Esophagus muscularis mucosa (tissue), 4 donors: ENCODE measurements around the gene ZBTB11. TPM values are rescaled to one million over a fixed set of nuclear protein-coding genes. Genes with fewer than 3 reads are reported as not detected.
"Not testable (repeated sequence)": the region's sequence is repeated elsewhere in the genome, so short reads cannot be mapped to it uniquely, and the experiment has no call there.

Experiments
- DNase-seq: peaks from one replicate; pipeline ENCODE4 v3.0.0-alpha.2; 2017; ENCODE audit errors: extremely low spot score
- H3K27ac ChIP-seq, 4 donors: fragments of 200-600 bp; sonication (generic); replicated peaks in 1 of 4; 1 replicate in 3 of 4; 2 replicates in 1 of 4; pipeline ENCODE4 v1.5.1; 2016 to 2019; ENCODE audit warnings: mild to moderate bottlenecking in 1 of 4
- H3K27me3 ChIP-seq, 4 donors: fragments of 200-600 bp; sonication (generic); one replicate each; pipeline versions ENCODE4 v1.5.1 to v1.6.0; 2016 to 2019
- H3K36me3 ChIP-seq, 4 donors: fragments of 200-600 bp; sonication (generic); one replicate each; pipeline ENCODE4 v1.5.1; 2016 to 2019
- H3K4me1 ChIP-seq, 4 donors: fragments of 200-600 bp; sonication (generic); one replicate each; pipeline ENCODE4 v1.5.1; 2016 to 2019
- H3K4me3 ChIP-seq, 4 donors: fragments of 200-600 bp; sonication (generic); 1 replicate in 2 of 4; 2 replicates in 2 of 4; pipeline ENCODE4 v1.5.1; 2016 to 2019; ENCODE audit warnings: mild to moderate bottlenecking in 4 of 4, moderate library complexity in 1 of 4
- H3K9me3 ChIP-seq, 4 donors: fragments of 200-600 bp; sonication (generic); 1 replicate in 3 of 4; 2 replicates in 1 of 4; pipeline ENCODE4 v1.5.1; 2016 to 2019
- EP300 ChIP-seq: sonication (generic); formaldehyde crosslinking; IDR thresholded peaks from one replicate; pipeline ENCODE4 v1.6.1; 2017; ENCODE audit warnings: antibody characterized with exemption
- POLR2A ChIP-seq: fragments of 450-650 bp; IDR thresholded peaks from one replicate; pipeline ENCODE4 v1.6.1; 2017; ENCODE audit warnings: antibody characterized with exemption, moderate library complexity, mild to moderate bottlenecking, low read depth
- POLR2AphosphoS5 ChIP-seq, 2 donors: sonication (generic); formaldehyde crosslinking; IDR thresholded peaks; one replicate each; pipeline ENCODE4 v1.6.1; 2017; ENCODE audit warnings: antibody characterized with exemption in 2 of 2
- WGBS: methylation state at CpG from one replicate; pipeline ENCODE4 v1.1.5; 2018; 5-methylcytosine and 5-hydroxymethylcytosine counted together
- intact Hi-C: fragments of 100-400 bp; cut with DNase I; formaldehyde crosslinking; loops from one replicate; pipeline ENCODE4 v1.15.1; 2023
- total RNA-seq, 4 donors: library from RNA; depleted of rRNA; stranded (reverse); fragments of >200 nt; gene quantifications; one replicate each; pipeline versions ENCODE4 v1.1.0 to v1.2.1, GENCODE V29; 2016
- TF ChIP-seq, protein P1 (sequence below), 3 experiments: fragments of 200-600 bp in 2 of 3; fragments of 450-650 bp in 1 of 3; sonication (generic) in 2 of 3; IDR thresholded peaks; one replicate each; pipeline ENCODE4 v1.5.1; 2017 to 2019; ENCODE audit warnings: antibody characterized with exemption in 3 of 3, mild to moderate bottlenecking in 2 of 3, moderate library complexity in 1 of 3

ZBTB11 gene
- total RNA-seq, 4 donors from 2014 or later: 15.3 to 20.8 (median 16.9) TPM

GRCh38 chr3:101701696-101702634 lies 25.0 kb upstream of the ZBTB11 start:
- Histone ChIP-seq H3K36me3 (no peaks in the 10 kb centered on the region), H3K4me3 (no peak overlapping the region), H3K9me3 (no peaks in the 10 kb centered on the region), H3K4me1 (no peaks in the 10 kb centered on the region), H3K27me3 (no peaks in the 10 kb centered on the region), H3K27ac (no peak overlapping the region)
- WGBS: 85% methylated on average over 7 of the region's 7 CpGs
- intact Hi-C loops: no loop called here
- no peak for DNase-seq
- TF ChIP-seq POLR2A: no peak
- TF ChIP-seq EP300: no peak
- TF ChIP-seq POLR2AphosphoS5 (IDR thresholded peaks at IDR 0.05): no peak
- TF ChIP-seq, protein P1, sequence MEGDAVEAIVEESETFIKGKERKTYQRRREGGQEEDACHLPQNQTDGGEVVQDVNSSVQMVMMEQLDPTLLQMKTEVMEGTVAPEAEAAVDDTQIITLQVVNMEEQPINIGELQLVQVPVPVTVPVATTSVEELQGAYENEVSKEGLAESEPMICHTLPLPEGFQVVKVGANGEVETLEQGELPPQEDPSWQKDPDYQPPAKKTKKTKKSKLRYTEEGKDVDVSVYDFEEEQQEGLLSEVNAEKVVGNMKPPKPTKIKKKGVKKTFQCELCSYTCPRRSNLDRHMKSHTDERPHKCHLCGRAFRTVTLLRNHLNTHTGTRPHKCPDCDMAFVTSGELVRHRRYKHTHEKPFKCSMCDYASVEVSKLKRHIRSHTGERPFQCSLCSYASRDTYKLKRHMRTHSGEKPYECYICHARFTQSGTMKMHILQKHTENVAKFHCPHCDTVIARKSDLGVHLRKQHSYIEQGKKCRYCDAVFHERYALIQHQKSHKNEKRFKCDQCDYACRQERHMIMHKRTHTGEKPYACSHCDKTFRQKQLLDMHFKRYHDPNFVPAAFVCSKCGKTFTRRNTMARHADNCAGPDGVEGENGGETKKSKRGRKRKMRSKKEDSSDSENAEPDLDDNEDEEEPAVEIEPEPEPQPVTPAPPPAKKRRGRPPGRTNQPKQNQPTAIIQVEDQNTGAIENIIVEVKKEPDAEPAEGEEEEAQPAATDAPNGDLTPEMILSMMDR (IDR thresholded peaks at IDR 0.05): no peak

DNA sequence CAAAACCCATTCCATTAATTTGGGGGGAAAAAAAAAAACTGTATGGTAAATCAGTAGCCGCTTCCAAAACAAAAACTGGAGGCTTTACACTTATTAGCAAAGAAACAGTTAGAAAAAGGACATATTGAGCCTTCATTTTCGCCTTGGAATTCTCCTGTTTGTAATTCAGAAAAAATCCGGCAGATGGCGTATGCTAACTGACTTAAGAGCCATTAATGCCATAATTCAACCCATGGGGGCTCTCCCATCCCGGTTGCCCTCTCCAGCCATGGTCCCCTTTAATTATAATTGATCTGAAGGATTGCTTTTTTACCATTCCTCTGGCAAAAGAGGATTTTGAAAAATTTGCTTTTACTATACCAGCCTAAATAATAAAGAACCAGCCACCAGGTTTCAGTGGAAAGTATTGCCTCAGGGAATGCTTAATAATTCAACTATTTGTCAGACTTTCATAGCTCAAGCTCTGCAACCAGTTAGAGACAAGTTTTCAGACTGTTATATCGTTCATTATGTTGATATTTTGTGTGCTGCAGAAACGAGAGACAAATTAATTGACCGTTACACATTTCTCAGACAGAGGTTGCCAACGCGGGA lies 18.9 kb upstream of the ZBTB11 start:
- 32% methylated on average over 10 of the region's 10 CpGs for WGBS
- TF ChIP-seq, protein P1 (IDR thresholded peaks at IDR 0.05): peak; percentile 74 to 87 (median 79)
- TF ChIP-seq POLR2AphosphoS5 (IDR thresholded peaks at IDR 0.05): no peak
- Histone ChIP-seq H3K27ac (no peak overlapping the region), H3K27me3 (no peaks in the 10 kb centered on the region), H3K4me1 (peaks cover 0 to 13% (median 11%) of the 10 kb centered on the region in 4 donors), H3K9me3 (no peaks in the 10 kb centered on the region), H3K4me3 (no peak overlapping the region), H3K36me3 (no peaks in the 10 kb centered on the region)
- DNase-seq: no peak
- intact Hi-C loops: no loop called here

GRCh38 chr3:101694836-101695235 lies 17.9 kb upstream of the ZBTB11 start:
- DNase-seq, H3K27me3 ChIP-seq, H3K36me3 ChIP-seq, H3K9me3 ChIP-seq, H3K27ac ChIP-seq, intact Hi-C loops, H3K4me3 ChIP-seq: not testable (repeated sequence)
- 92% methylated on average over 4 of the region's 4 CpGs for WGBS
- H3K4me1 ChIP-seq: peaks cover 0 to 19% (median 13%) of the 10 kb centered on the region in 4 donors

GRCh38 chr3:101693540-101693939 lies 16.6 kb upstream of the ZBTB11 start:
- WGBS: 76% methylated on average over 13 of the region's 13 CpGs
- DNase-seq: not testable (repeated sequence)

GRCh38 chr3:101691685-101692671 lies 15.0 kb upstream of the ZBTB11 start:
- H3K27me3 ChIP-seq, H3K36me3 ChIP-seq, H3K4me3 ChIP-seq, H3K9me3 ChIP-seq, DNase-seq, intact Hi-C loops: not testable (repeated sequence)
- 79% methylated on average over 12 of the region's 15 CpGs for WGBS
- Histone ChIP-seq H3K27ac (peak overlapping the region in 2 of 4 donors; percentile 39 to 41), H3K4me1 (peaks cover 6 to 31% (median 23%) of the 10 kb centered on the region in 4 donors)

More at GRCh38 chr3:101693540-101693939, 16.6 kb upstream of the ZBTB11 start:
- H3K4me3 ChIP-seq, H3K27ac ChIP-seq, intact Hi-C loops, H3K27me3 ChIP-seq, H3K9me3 ChIP-seq, H3K36me3 ChIP-seq: not testable (repeated sequence)
- H3K4me1 ChIP-seq: peaks cover 0 to 19% (median 13%) of the 10 kb centered on the region in 4 donors
- TF ChIP-seq, protein P1 (IDR thresholded peaks at IDR 0.05): peak; percentile 35 to 57 (median 57)
